IMR-90 (cell line): ENCODE data around the gene DPYSL5. TPM values are rescaled to one million over a fixed set of nuclear protein-coding genes. Genes with fewer than 3 reads are reported as not detected.
A peak's percentile ranks its signal among the peaks of the same experiment; 100 is the strongest.

ENCODE experiments used
- ATAC-seq: fragments of 200-7000 bp; cut with Tn5 transposase; 2 replicates; pipeline ENCODE4 v1.9.1; 2020; ENCODE audit warnings: low read depth, mild to moderate bottlenecking, moderate library complexity
- BruUV-seq: library from RNA; stranded (reverse); fragments of 400-500 nt; replicated peaks from 2 replicates; lab custom pipeline; 2021; lab: Mats Ljungman, UMichigan
- CTCF ChIA-PET: fragments of 300-600 bp; formaldehyde crosslinking; extraction: SDS; loops from one replicate; lab custom pipeline; 2021; ENCODE audit warnings: antibody characterized with exemption; lab: Yijun Ruan, JAX
- POLR2A ChIA-PET: fragments of 300-600 bp; sonication (Branson Sonifier 250); formaldehyde crosslinking; loops from one replicate; lab custom pipeline; 2022; ENCODE audit warnings: antibody characterized with exemption; ENCODE audit not compliant: unreplicated experiment; lab: Charles Lee
- DNase-seq: peaks from one replicate; pipeline ENCODE4 v3.0.0; 2013
- H2AFZ ChIP-seq: replicated peaks from 2 replicates; pipeline ENCODE3; 2013; ENCODE audit warnings: low read length, mild to moderate bottlenecking; ENCODE audit not compliant: poor library complexity
- H2AK5ac ChIP-seq: 2 replicates; pipeline ENCODE4 v1.6.1; 2013; ENCODE audit warnings: low read depth, low read length, inconsistent platforms
- H2AK9ac ChIP-seq: replicated peaks from 2 replicates; pipeline ENCODE3; 2013; ENCODE audit warnings: mild to moderate bottlenecking, low read depth, low read length, moderate library complexity; ENCODE audit not compliant: poor library complexity
- H2BK120ac ChIP-seq: 2 replicates; pipeline ENCODE4 v1.6.1; 2013; ENCODE audit warnings: low read depth, low read length, inconsistent platforms
- H2BK15ac ChIP-seq: 3 replicates; pipeline ENCODE4 v1.6.1; 2013; ENCODE audit warnings: low read depth, low read length, inconsistent platforms
- H2BK20ac ChIP-seq: 2 replicates; pipeline ENCODE4 v1.6.1; 2013; ENCODE audit warnings: low read depth, mild to moderate bottlenecking, inconsistent platforms, low read length, moderate library complexity
- H2BK5ac ChIP-seq: 2 replicates; pipeline ENCODE4 v1.6.1; 2013; ENCODE audit warnings: mild to moderate bottlenecking, low read depth, low read length, inconsistent platforms; ENCODE audit not compliant: poor library complexity, severe bottlenecking
- H3K14ac ChIP-seq: replicated peaks from 2 replicates; pipeline ENCODE4 v1.6.1; 2013; ENCODE audit warnings: low read depth, low read length, inconsistent platforms
- H3K18ac ChIP-seq: 2 replicates; pipeline ENCODE4 v1.6.1; 2013; ENCODE audit warnings: low read depth, low read length, control low read depth
- H3K23ac ChIP-seq: 2 replicates; pipeline ENCODE4 v1.6.1; 2013; ENCODE audit warnings: low read depth, low read length, inconsistent platforms
- H3K27ac ChIP-seq: 2 replicates; pipeline ENCODE4 v1.5.1; 2013; ENCODE audit warnings: mild to moderate bottlenecking, control low read depth, low read length; ENCODE audit not compliant: insufficient read depth
- H3K27me3 ChIP-seq: 2 replicates; pipeline ENCODE4 v1.6.1; 2013; ENCODE audit warnings: low read length; ENCODE audit not compliant: control insufficient read depth, insufficient read depth
- H3K36me3 ChIP-seq: 2 replicates; pipeline ENCODE4 v1.6.1; 2013; ENCODE audit warnings: low read length, mixed read lengths; ENCODE audit not compliant: control insufficient read depth, insufficient read depth
- H3K4ac ChIP-seq: 2 replicates; pipeline ENCODE4 v1.6.1; 2013; ENCODE audit warnings: low read depth, low read length, inconsistent platforms
- H3K4me1 ChIP-seq: 2 replicates; pipeline ENCODE4 v1.6.1; 2013; ENCODE audit warnings: low read length, mixed read lengths; ENCODE audit not compliant: control insufficient read depth, insufficient read depth
- H3K4me2 ChIP-seq: 2 replicates; pipeline ENCODE4 v1.6.1; 2013; ENCODE audit warnings: low read depth, mild to moderate bottlenecking, control low read depth, low read length, moderate library complexity
- H3K4me3 ChIP-seq: 2 replicates; pipeline ENCODE4 v1.5.1; 2013; ENCODE audit warnings: low read depth, mild to moderate bottlenecking, control low read depth, low read length, moderate library complexity; ENCODE audit not compliant: insufficient read depth
- H3K56ac ChIP-seq: 2 replicates; pipeline ENCODE4 v1.6.1; 2013; ENCODE audit warnings: low read length, inconsistent platforms; ENCODE audit not compliant: insufficient read depth; ENCODE audit errors: extremely low read depth
- H3K79me1 ChIP-seq, 2 experiments: 2 replicates each; pipeline ENCODE4 v1.6.1; 2013; ENCODE audit warnings: low read length in 2 of 2, inconsistent platforms in 1 of 2, low read depth in 1 of 2
- H3K9ac ChIP-seq: 2 replicates; pipeline ENCODE4 v1.6.1; 2013; ENCODE audit warnings: low read depth, low read length, control low read depth
- H3K9me1 ChIP-seq: 2 replicates; pipeline ENCODE4 v1.6.1; 2013; ENCODE audit warnings: low read length, inconsistent platforms; ENCODE audit not compliant: insufficient read depth
- H3K9me3 ChIP-seq: 2 replicates; pipeline ENCODE4 v1.6.1; 2013; ENCODE audit warnings: low read length; ENCODE audit not compliant: control insufficient read depth, insufficient read depth
- H4K20me1 ChIP-seq: 2 replicates; pipeline ENCODE4 v1.6.1; 2013; ENCODE audit warnings: low read length, inconsistent platforms; ENCODE audit not compliant: insufficient read depth
- H4K5ac ChIP-seq: 2 replicates; pipeline ENCODE4 v1.6.1; 2013; ENCODE audit warnings: mild to moderate bottlenecking, low read depth, low read length, control low read depth
- H4K8ac ChIP-seq, 2 experiments: 2 replicates each; pipeline ENCODE4 v1.6.1; 2013; ENCODE audit warnings: low read depth in 2 of 2, low read length in 2 of 2, control low read depth in 1 of 2, inconsistent platforms in 1 of 2
- H4K91ac ChIP-seq: 2 replicates; pipeline ENCODE4 v1.6.1; 2013; ENCODE audit warnings: low read depth, low read length, inconsistent platforms; ENCODE audit not compliant: insufficient read depth
- BHLHE40 ChIP-seq: fragments of 150-350 bp; IDR thresholded peaks from 2 replicates; pipeline ENCODE4 v1.6.1; 2016; ENCODE audit warnings: mild to moderate bottlenecking, low read depth, low read length
- CEBPB ChIP-seq: IDR thresholded peaks from 2 replicates; pipeline ENCODE4 v1.6.1; 2012; ENCODE audit warnings: low read depth, low read length, improper control_type of control experiment
- CHD1 ChIP-seq: IDR thresholded peaks from 2 replicates; pipeline ENCODE4 v1.6.1; 2012; ENCODE audit warnings: low read depth, low read length, improper control_type of control experiment
- FOS ChIP-seq: fragments of 150-350 bp; IDR thresholded peaks from 2 replicates; pipeline ENCODE4 v1.6.1; 2016; ENCODE audit warnings: low read depth, low read length
- MAFK ChIP-seq: IDR thresholded peaks from 2 replicates; pipeline ENCODE4 v1.6.1; 2012; ENCODE audit warnings: low read depth, low read length, improper control_type of control experiment
- MAZ ChIP-seq: IDR thresholded peaks from 2 replicates; pipeline ENCODE4 v1.6.1; 2012; ENCODE audit warnings: low read depth, mild to moderate bottlenecking, low read length, improper control_type of control experiment, moderate library complexity, borderline replicate concordance
- MXI1 ChIP-seq: IDR thresholded peaks from 2 replicates; pipeline ENCODE4 v1.6.1; 2012; ENCODE audit warnings: low read depth, mild to moderate bottlenecking, low read length, moderate library complexity, borderline replicate concordance
- NFE2L2 ChIP-seq: fragments of 150-350 bp; IDR thresholded peaks from 2 replicates; pipeline ENCODE4 v1.6.1; 2016; ENCODE audit warnings: low read depth, mild to moderate bottlenecking, low read length
- POLR2A ChIP-seq: IDR thresholded peaks from 2 replicates; pipeline ENCODE4 v1.6.1; 2012; ENCODE audit warnings: mild to moderate bottlenecking, low read depth, low read length
- RAD21 ChIP-seq: IDR thresholded peaks from 2 replicates; pipeline ENCODE4 v1.6.1; 2012; ENCODE audit warnings: low read length, improper control_type of control experiment
- RCOR1 ChIP-seq: IDR thresholded peaks from 2 replicates; pipeline ENCODE4 v1.6.1; 2012; ENCODE audit warnings: mild to moderate bottlenecking, low read length, improper control_type of control experiment; ENCODE audit not compliant: insufficient replicate concordance
- RFX5 ChIP-seq: IDR thresholded peaks from 2 replicates; pipeline ENCODE4 v1.8.0; 2012; ENCODE audit warnings: low read depth, mild to moderate bottlenecking, low read length, moderate library complexity
- SMC3 ChIP-seq: fragments of 150-350 bp; IDR thresholded peaks from 2 replicates; pipeline ENCODE4 v1.6.1; 2016; ENCODE audit warnings: low read depth, mild to moderate bottlenecking, antibody characterized with exemption, low read length, moderate library complexity
- WGBS, 2 experiments: methylation state at CpG; one replicate each; pipeline versions ENCODE4 v1.1.5 to v1.1.7; 2013; ENCODE audit warnings: missing lambda C conversion rate in 2 of 2; ENCODE audit not compliant: insufficient read length in 1 of 2; ENCODE audit errors: extremely low coverage in 2 of 2; 5-methylcytosine and 5-hydroxymethylcytosine counted together
- dilution Hi-C: fragments of 300-500 bp; cut with HindIII; formaldehyde crosslinking; loops from one replicate; pipeline ENCODE4 v1.14.3; 2018; ENCODE audit warnings: low sequenced_read_pairs; ENCODE audit not compliant: unreplicated experiment
- in situ Hi-C: fragments of 300-500 bp; cut with MboI; formaldehyde crosslinking; loops from 3 replicates; pipeline ENCODE4 v1.14.3; 2019; ENCODE audit warnings: low sequenced_read_pairs, inconsistent platforms, mixed read lengths
- intact Hi-C: fragments of 100-400 bp; cut with micrococcal nuclease; formaldehyde crosslinking; loops from 2 replicates; pipeline ENCODE4 v1.10.0; 2022
- polyA plus RNA-seq, 3 experiments: library from polyadenylated mRNA; depleted of rRNA; stranded (reverse); fragments of >200 nt; gene quantifications; 2 replicates each; pipeline ENCODE4 v1.2.3, GENCODE V29; 2012; ENCODE audit warnings: low replicate concordance in 1 of 3
- total RNA-seq: library from RNA; depleted of rRNA; stranded (reverse); fragments of >200 nt; gene quantifications from 2 replicates; pipeline ENCODE4 v1.2.3, GENCODE V29; 2012
- TF ChIP-seq, protein P1 (sequence below): conservative IDR thresholded peaks from 2 replicates; pipeline ENCODE4 v1.5.1; 2012; ENCODE audit warnings: mild to moderate bottlenecking, low read depth, low read length, improper control_type of control experiment
- TF ChIP-seq, protein P2 (sequence below): fragments of 150-350 bp; IDR thresholded peaks from 2 replicates; pipeline ENCODE4 v1.6.1; 2016; ENCODE audit warnings: low read depth, mild to moderate bottlenecking, low read length, moderate library complexity, borderline replicate concordance
- TF ChIP-seq, protein P3 (sequence below): fragments of 150-350 bp; IDR thresholded peaks from 2 replicates; pipeline ENCODE4 v1.6.1; 2017; ENCODE audit warnings: mild to moderate bottlenecking, antibody characterized with exemption, low read length, low read depth

The DPYSL5 gene
- total and polyA plus RNA-seq, 2 of the 4 experiments (the other 2 are of a cell fraction): not detected

DNA sequence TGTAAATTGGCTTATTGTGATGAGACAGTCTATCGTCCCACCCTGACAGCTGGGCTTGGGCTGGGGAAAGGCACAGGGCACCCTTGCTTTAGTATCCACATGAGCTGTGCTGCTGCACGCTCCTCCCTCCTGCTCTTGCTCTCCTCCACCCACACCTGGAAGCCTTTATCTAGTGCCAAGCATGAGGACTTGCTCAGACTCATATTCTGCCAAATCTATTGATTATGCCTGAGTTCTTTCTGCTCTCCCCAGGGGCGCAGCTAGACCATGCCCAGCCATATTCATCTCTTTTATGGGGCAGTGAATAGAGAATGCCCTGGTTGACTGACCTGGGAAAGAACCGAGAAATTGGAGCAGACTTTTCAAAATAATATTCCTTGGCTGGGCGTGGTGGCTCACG, 29.0 kb upstream of the DPYSL5 start:
- H2AFZ ChIP-seq: no peak overlapping the region
- H4K20me1 ChIP-seq: no peaks in the 10 kb centered on the region
- no peak overlapping the region for H3K4me2 ChIP-seq
- no peaks in the 10 kb centered on the region for H3K4me1 ChIP-seq
- ATAC-seq (no peak), DNase-seq (no peak)
- peaks cover 22% of the 10 kb centered on the region for H3K27me3 ChIP-seq
- no peak overlapping the region for H4K5ac ChIP-seq
- CTCF ChIA-PET: interaction anchor here (1.1 kb wide), 1 partner anchor 27 kb away, joined by 3 read pairs; no protein-coding TSS in a partner anchor
- no peaks in the 10 kb centered on the region for H3K36me3 ChIP-seq
- H2BK20ac ChIP-seq: no peak overlapping the region
- WGBS, 2 experiments: no CpG with 5 or more reads among the region's 6 CpGs
- H2BK15ac ChIP-seq: no peak overlapping the region
- no peak overlapping the region for H3K56ac ChIP-seq
- no peak overlapping the region for H2AK5ac ChIP-seq
- H3K4me3 ChIP-seq: no peak overlapping the region
- TF ChIP-seq POLR2A: no peak
- no peak for TF ChIP-seq MAZ
- TF ChIP-seq MAFK: no peak
- no peak for TF ChIP-seq SMC3
- TF ChIP-seq RFX5: no peak
- no peak for TF ChIP-seq NFE2L2
- TF ChIP-seq, protein P1, sequence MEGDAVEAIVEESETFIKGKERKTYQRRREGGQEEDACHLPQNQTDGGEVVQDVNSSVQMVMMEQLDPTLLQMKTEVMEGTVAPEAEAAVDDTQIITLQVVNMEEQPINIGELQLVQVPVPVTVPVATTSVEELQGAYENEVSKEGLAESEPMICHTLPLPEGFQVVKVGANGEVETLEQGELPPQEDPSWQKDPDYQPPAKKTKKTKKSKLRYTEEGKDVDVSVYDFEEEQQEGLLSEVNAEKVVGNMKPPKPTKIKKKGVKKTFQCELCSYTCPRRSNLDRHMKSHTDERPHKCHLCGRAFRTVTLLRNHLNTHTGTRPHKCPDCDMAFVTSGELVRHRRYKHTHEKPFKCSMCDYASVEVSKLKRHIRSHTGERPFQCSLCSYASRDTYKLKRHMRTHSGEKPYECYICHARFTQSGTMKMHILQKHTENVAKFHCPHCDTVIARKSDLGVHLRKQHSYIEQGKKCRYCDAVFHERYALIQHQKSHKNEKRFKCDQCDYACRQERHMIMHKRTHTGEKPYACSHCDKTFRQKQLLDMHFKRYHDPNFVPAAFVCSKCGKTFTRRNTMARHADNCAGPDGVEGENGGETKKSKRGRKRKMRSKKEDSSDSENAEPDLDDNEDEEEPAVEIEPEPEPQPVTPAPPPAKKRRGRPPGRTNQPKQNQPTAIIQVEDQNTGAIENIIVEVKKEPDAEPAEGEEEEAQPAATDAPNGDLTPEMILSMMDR: no peak
- no peak for TF ChIP-seq CEBPB
- TF ChIP-seq, protein P2, sequence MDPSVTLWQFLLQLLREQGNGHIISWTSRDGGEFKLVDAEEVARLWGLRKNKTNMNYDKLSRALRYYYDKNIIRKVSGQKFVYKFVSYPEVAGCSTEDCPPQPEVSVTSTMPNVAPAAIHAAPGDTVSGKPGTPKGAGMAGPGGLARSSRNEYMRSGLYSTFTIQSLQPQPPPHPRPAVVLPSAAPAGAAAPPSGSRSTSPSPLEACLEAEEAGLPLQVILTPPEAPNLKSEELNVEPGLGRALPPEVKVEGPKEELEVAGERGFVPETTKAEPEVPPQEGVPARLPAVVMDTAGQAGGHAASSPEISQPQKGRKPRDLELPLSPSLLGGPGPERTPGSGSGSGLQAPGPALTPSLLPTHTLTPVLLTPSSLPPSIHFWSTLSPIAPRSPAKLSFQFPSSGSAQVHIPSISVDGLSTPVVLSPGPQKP: no peak
- TF ChIP-seq, protein P3, sequence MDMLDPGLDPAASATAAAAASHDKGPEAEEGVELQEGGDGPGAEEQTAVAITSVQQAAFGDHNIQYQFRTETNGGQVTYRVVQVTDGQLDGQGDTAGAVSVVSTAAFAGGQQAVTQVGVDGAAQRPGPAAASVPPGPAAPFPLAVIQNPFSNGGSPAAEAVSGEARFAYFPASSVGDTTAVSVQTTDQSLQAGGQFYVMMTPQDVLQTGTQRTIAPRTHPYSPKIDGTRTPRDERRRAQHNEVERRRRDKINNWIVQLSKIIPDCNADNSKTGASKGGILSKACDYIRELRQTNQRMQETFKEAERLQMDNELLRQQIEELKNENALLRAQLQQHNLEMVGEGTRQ: no peak
- no peak for TF ChIP-seq RCOR1
- TF ChIP-seq RAD21: no peak
- no peak for TF ChIP-seq BHLHE40
- TF ChIP-seq MXI1: no peak
- no peak for TF ChIP-seq FOS
- TF ChIP-seq CHD1: no peak
- H3K27ac ChIP-seq: no peak overlapping the region
- no peak overlapping the region for H3K4ac ChIP-seq
- H3K79me1 ChIP-seq: no peaks in the 10 kb centered on the region
- POLR2A ChIA-PET: no interaction called here
- no peak overlapping the region for H3K18ac ChIP-seq
- peak overlapping the region; percentile 37 for H2AK9ac ChIP-seq
- H3K9ac ChIP-seq: no peak overlapping the region
- no peaks in the 10 kb centered on the region for H3K9me1 ChIP-seq
- H2BK5ac ChIP-seq: no peak overlapping the region
- H3K9me3 ChIP-seq: no peaks in the 10 kb centered on the region; the same call in 1 of the 2 replicates
- no peak overlapping the region for H4K8ac ChIP-seq
- H3K23ac ChIP-seq: no peak overlapping the region
- in situ Hi-C loops (no loop called here), intact Hi-C loops (no loop called here), dilution Hi-C loops (no loop called here)
- BruUV-seq: no TSS peak
- H3K14ac ChIP-seq: no peak overlapping the region
- H2BK120ac ChIP-seq: no peak overlapping the region
- no peak overlapping the region for H4K91ac ChIP-seq
